Measurements from ENCODE around the gene NIFK. TPM values are rescaled to one million over a fixed set of nuclear protein-coding genes. Genes with fewer than 3 reads are reported as not detected.

NIFK gene
- total and polyA plus RNA-seq, 2 donors (not counting 1 experiment from before 2014, with no cell fraction given), result 9.2 to 56.3 TPM

GRCh38 chr2:121688820-121689219 is 47.9 kb downstream of the NIFK start:
- TF ChIP-seq EZH2 (IDR thresholded peaks at IDR 0.05; ENCODE audit: borderline replicate concordance, insufficient read depth, low read depth, low read length, poor library complexity, severe bottlenecking), result no peak
- no peak for TF ChIP-seq CTCF (IDR thresholded peaks at IDR 0.05)
- intact Hi-C loops (cut with micrococcal nuclease), result no loop called here
- Mint-ChIP-seq H3K27me3 (no peaks in the 10 kb centered on the region), H3K4me3 (no peak overlapping the region), H3K9me3 (ENCODE audit: insufficient read depth) (peaks cover 2% of the 10 kb centered on the region), H3K4me1 (no peaks in the 10 kb centered on the region), H3K27ac (no peak overlapping the region)
- no peak overlapping the region for H3K4me3 ChIP-seq (ENCODE audit: control extremely low read depth in 1 of 5, extremely low read depth in 1 of 5, insufficient read depth in 1 of 5, low read depth in 2 of 5, low read length in 4 of 5)
- no peak overlapping the region for H2AFZ ChIP-seq (ENCODE audit: insufficient read depth, low read depth, low read length, poor library complexity, severe bottlenecking)
- POLR2A ChIA-PET, result no interaction called here
- CTCF ChIA-PET, result interaction anchor here (0.9 kb wide), 1 partner anchor 10 kb away, joined by 3 read pairs; no protein-coding TSS in a partner anchor
- WGBS (ENCODE audit: insufficient coverage), result no CpG with 5 or more reads among the region's 2 CpGs
- H3K27ac ChIP-seq (ENCODE audit: low read length in 2 of 2), result no peak overlapping the region
- no peaks in the 10 kb centered on the region for H3K4me1 ChIP-seq (ENCODE audit: control insufficient read depth in 2 of 2, insufficient read depth in 2 of 2, low read length in 2 of 2)
- no peak overlapping the region for H3K4me2 ChIP-seq (replicated peaks; ENCODE audit: low read depth, low read length, poor library complexity, severe bottlenecking)
- peaks cover 0 to 11% (median 2%) of the 10 kb centered on the region in 3 donors for H3K9me3 ChIP-seq (ENCODE audit: control extremely low read depth in 1 of 3, control insufficient read depth in 2 of 3, insufficient read depth in 1 of 3, low read length in 2 of 3)
- no peaks in the 10 kb centered on the region for H4K20me1 ChIP-seq (ENCODE audit: control insufficient read depth, insufficient read depth, low read length, poor library complexity, severe bottlenecking)
- no peaks in the 10 kb centered on the region for H3K79me2 ChIP-seq (ENCODE audit: control insufficient read depth, insufficient read depth, low read length)
- no peaks in the 10 kb centered on the region for H3K36me3 ChIP-seq (replicated peaks in 1 of 2; ENCODE audit: control extremely low read depth in 1 of 2, control insufficient read depth in 1 of 2, extremely low read depth in 1 of 2, insufficient read depth in 2 of 2, low read length in 1 of 2)
- DNase-seq, result no peak
- H3K27me3 ChIP-seq (replicated peaks in 1 of 4; ENCODE audit: control extremely low read depth in 1 of 4, control insufficient read depth in 3 of 4, insufficient read depth in 4 of 4, low read length in 3 of 4), result no peaks in the 10 kb centered on the region
- no peak for ATAC-seq (ENCODE audit: low read depth)
- H3K9ac ChIP-seq (ENCODE audit: low read length), result no peak overlapping the region

GRCh38 chr2:121686902-121687301 is 49.8 kb downstream of the NIFK start:
- CTCF ChIA-PET, result no interaction called here
- ATAC-seq (ENCODE audit: low read depth) (no peak), DNase-seq (no peak)

More at GRCh38 chr2:121686902-121687301, 49.8 kb downstream of the NIFK start:
- no peaks in the 10 kb centered on the region for H3K36me3 ChIP-seq (replicated peaks in 1 of 2; ENCODE audit: control extremely low read depth in 1 of 2, control insufficient read depth in 1 of 2, extremely low read depth in 1 of 2, insufficient read depth in 2 of 2, low read length in 1 of 2)
- H3K4me1 ChIP-seq (ENCODE audit: control insufficient read depth in 2 of 2, insufficient read depth in 2 of 2, low read length in 2 of 2), result no peaks in the 10 kb centered on the region
- Mint-ChIP-seq H3K4me3 (no peak overlapping the region), H3K9me3 (ENCODE audit: insufficient read depth) (peaks cover 5% of the 10 kb centered on the region), H3K27ac (no peak overlapping the region), H3K4me1 (no peaks in the 10 kb centered on the region), H3K27me3 (no peaks in the 10 kb centered on the region)
- 100% methylated on average over 2 of the region's 2 CpGs for WGBS (ENCODE audit: insufficient coverage)
- POLR2A ChIA-PET, result no interaction called here
- no peak overlapping the region for H3K4me3 ChIP-seq (ENCODE audit: control extremely low read depth in 1 of 5, extremely low read depth in 1 of 5, insufficient read depth in 1 of 5, low read depth in 2 of 5, low read length in 4 of 5)
- H3K79me2 ChIP-seq (ENCODE audit: control insufficient read depth, insufficient read depth, low read length), result no peaks in the 10 kb centered on the region
- TF ChIP-seq CTCF (IDR thresholded peaks at IDR 0.05) (no peak), EZH2 (IDR thresholded peaks at IDR 0.05; ENCODE audit: borderline replicate concordance, insufficient read depth, low read depth, low read length, poor library complexity, severe bottlenecking) (no peak)
- peaks cover 0 to 28% (median 21%) of the 10 kb centered on the region in 3 donors for H3K9me3 ChIP-seq (ENCODE audit: control extremely low read depth in 1 of 3, control insufficient read depth in 2 of 3, insufficient read depth in 1 of 3, low read length in 2 of 3)
- no peak overlapping the region for H3K4me2 ChIP-seq (replicated peaks; ENCODE audit: low read depth, low read length, poor library complexity, severe bottlenecking)
- H2AFZ ChIP-seq (ENCODE audit: insufficient read depth, low read depth, low read length, poor library complexity, severe bottlenecking), result no peak overlapping the region
- no peaks in the 10 kb centered on the region for H4K20me1 ChIP-seq (ENCODE audit: control insufficient read depth, insufficient read depth, low read length, poor library complexity, severe bottlenecking)
- H3K27ac ChIP-seq (ENCODE audit: low read length in 2 of 2), result no peak overlapping the region
- H3K27me3 ChIP-seq (replicated peaks in 1 of 4; ENCODE audit: control extremely low read depth in 1 of 4, control insufficient read depth in 3 of 4, insufficient read depth in 4 of 4, low read length in 3 of 4), result no peaks in the 10 kb centered on the region
- intact Hi-C loops (cut with micrococcal nuclease), result no loop called here
- no peak overlapping the region for H3K9ac ChIP-seq (ENCODE audit: low read length)
